Adrenal gland (tissue), 12 donors: ENCODE measurements around the gene PFDN5. TPM values are rescaled to one million over a fixed set of nuclear protein-coding genes. Genes with fewer than 3 reads are reported as not detected.
A peak's percentile ranks its signal among the peaks of the same experiment; 100 is the strongest.
"Not testable (repeated sequence)": the region's sequence is repeated elsewhere in the genome, so short reads cannot be mapped to it uniquely, and the experiment has no call there.

ENCODE experiments used
- DNase-seq, 7 donors: peaks; one replicate each; pipeline ENCODE4 v3.0.0-alpha.2; 2019 to 2020
- H3K27ac ChIP-seq, 5 donors: fragments of 200-600 bp; sonication (generic) in 4 of 5; 1 replicate in 3 of 5; 2 replicates in 2 of 5; pipeline versions ENCODE4 v1.5.1 to v1.8.0; 2016 to 2020; ENCODE audit warnings: mild to moderate bottlenecking in 1 of 5
- H3K27me3 ChIP-seq: fragments of 200-600 bp; 2 replicates; pipeline ENCODE4 v1.8.0; 2021
- H3K36me3 ChIP-seq, 2 donors: fragments of 200-600 bp; replicated peaks in 1 of 2; 1 replicate in 1 of 2; 2 replicates in 1 of 2; pipeline versions ENCODE4 v1.5.1 to v1.8.0; 2018 to 2022
- H3K4me1 ChIP-seq, 2 donors: fragments of 200-600 bp; replicated peaks in 1 of 2; 1 replicate in 1 of 2; 2 replicates in 1 of 2; pipeline versions ENCODE4 v1.5.1 to v1.8.0; 2018 to 2021
- H3K4me3 ChIP-seq, 4 donors: fragments of 200-600 bp; sonication (generic) in 3 of 4; one replicate each; pipeline ENCODE4 v1.5.1; 2016 to 2018
- H3K9me3 ChIP-seq, 3 donors: fragments of 200-600 bp; sonication (generic) in 1 of 3; replicated peaks in 1 of 3; 1 replicate in 2 of 3; 2 replicates in 1 of 3; pipeline versions ENCODE4 v1.5.1 to v1.8.0; 2016 to 2021
- POLR2A ChIP-seq, 2 donors: fragments of 450-650 bp; IDR thresholded peaks; one replicate each; pipeline ENCODE4 v1.6.1; 2017; ENCODE audit warnings: antibody characterized with exemption in 2 of 2, mild to moderate bottlenecking in 2 of 2, moderate library complexity in 1 of 2
- WGBS, 4 donors: extraction: QIAGEN DNeasy Blood & Tissue Kit in 2 of 4; methylation state at CpG; one replicate each; pipeline versions ENCODE4 v1.1.5 to v1.1.7; 2013 to 2017; 5-methylcytosine and 5-hydroxymethylcytosine counted together
- intact Hi-C, 2 donors: fragments of 100-400 bp; cut with DNase I; formaldehyde crosslinking; loops; one replicate each; pipeline versions ENCODE4 v1.14.1 to v1.15.0; 2022 to 2023
- polyA plus RNA-seq, 3 donors: library from polyadenylated mRNA; stranded (reverse); fragments of 200-250 nt in 2 of 3; fragments of 350-450 nt in 1 of 3; fragmentation: Illumina TruSeq in 1 of 3; extraction: RNeasy Lipid Tissue Mini Kit (QIAGEN cat#74804) in 1 of 3; gene quantifications; one replicate each; pipeline ENCODE4 v1.2.3, GENCODE V29; 2013 to 2014
- total RNA-seq, 9 donors: library from RNA; depleted of rRNA in 4 of 9; stranded (reverse); fragments of >200 nt in 4 of 9; fragments of 120-200 nt in 1 of 9; fragmentation: NEBNext Ultra II Directional in 1 of 9; extraction: Animal tissue kit (Norgen Biotek cat#: 25700) in 1 of 9; gene quantifications; one replicate each; pipeline versions ENCODE4 v1.1.0 to v1.2.4, GENCODE V29; 2013 to 2023
- TF ChIP-seq, protein P1 (sequence below), 6 experiments: fragments of 450-650 bp in 4 of 6; fragments of 200-600 bp in 2 of 6; sonication (generic) in 1 of 6; IDR thresholded peaks; 1 replicate in 5 of 6; 2 replicates in 1 of 6; pipeline versions ENCODE4 v1.5.1 to v1.8.0; 2016 to 2021; ENCODE audit warnings: antibody characterized with exemption in 6 of 6, mild to moderate bottlenecking in 2 of 6, moderate library complexity in 1 of 6
- donor health status: healthy with polysubstance abuse.
- donor health status: Bipolar disorder and iron deficiency.
- donor health status: DM: yes; HTN: yes; CAD: no.
- donor health status: DM: no; HTN: no; CAD: no.
- donor health status: DM: no; HTN: no; CAD: no.
- donor health status: DM: yes; HTN: yes; CAD: no.

PFDN5 gene
- total and polyA plus RNA-seq, 12 donors = 501 to 2,052 (median 793) TPM

DNA sequence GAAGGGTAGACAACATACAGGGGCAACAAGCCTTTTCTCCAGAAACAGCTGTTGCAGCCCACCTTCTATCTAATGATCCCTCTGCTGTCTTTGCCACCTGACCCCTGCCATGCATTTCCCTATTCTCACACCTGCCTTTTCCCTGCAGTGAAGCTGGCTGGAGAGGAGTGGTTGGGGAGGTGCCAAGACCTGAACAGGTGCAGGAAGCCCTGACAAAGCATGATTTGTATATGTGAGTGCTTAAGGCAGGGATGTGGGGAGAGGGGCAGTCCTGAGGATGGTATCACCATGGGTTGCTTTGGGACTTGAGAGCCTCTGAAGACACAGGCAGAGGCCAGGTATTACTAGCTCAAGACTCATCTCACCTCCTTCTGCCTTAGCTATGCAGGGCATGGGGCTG, 2.9 kb upstream of the PFDN5 start:
- no peak for TF ChIP-seq POLR2A (IDR thresholded peaks at IDR 0.05)
- TF ChIP-seq, protein P1, sequence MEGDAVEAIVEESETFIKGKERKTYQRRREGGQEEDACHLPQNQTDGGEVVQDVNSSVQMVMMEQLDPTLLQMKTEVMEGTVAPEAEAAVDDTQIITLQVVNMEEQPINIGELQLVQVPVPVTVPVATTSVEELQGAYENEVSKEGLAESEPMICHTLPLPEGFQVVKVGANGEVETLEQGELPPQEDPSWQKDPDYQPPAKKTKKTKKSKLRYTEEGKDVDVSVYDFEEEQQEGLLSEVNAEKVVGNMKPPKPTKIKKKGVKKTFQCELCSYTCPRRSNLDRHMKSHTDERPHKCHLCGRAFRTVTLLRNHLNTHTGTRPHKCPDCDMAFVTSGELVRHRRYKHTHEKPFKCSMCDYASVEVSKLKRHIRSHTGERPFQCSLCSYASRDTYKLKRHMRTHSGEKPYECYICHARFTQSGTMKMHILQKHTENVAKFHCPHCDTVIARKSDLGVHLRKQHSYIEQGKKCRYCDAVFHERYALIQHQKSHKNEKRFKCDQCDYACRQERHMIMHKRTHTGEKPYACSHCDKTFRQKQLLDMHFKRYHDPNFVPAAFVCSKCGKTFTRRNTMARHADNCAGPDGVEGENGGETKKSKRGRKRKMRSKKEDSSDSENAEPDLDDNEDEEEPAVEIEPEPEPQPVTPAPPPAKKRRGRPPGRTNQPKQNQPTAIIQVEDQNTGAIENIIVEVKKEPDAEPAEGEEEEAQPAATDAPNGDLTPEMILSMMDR (IDR thresholded peaks at IDR 0.05) = no peak
- Histone ChIP-seq H3K9me3 (no peaks in the 10 kb centered on the region), H3K27me3 (no peaks in the 10 kb centered on the region), H3K4me1 (peaks cover 6 to 24% of the 10 kb centered on the region in 2 donors), H3K4me3 (no peak overlapping the region), H3K36me3 (no peaks in the 10 kb centered on the region), H3K27ac (no peak overlapping the region)
- intact Hi-C loops = no loop called here
- DNase-seq = no peak

GRCh38 chr12:53295891-53296219, 513 bp downstream of the PFDN5 start:
- Histone ChIP-seq H3K4me3 (peak overlapping the region; percentile 49 to 80 (median 62)), H3K4me1 (peaks cover 12 to 53% of the 10 kb centered on the region in 2 donors), H3K27ac (peak overlapping the region; percentile 60 to 94 (median 89)), H3K36me3 (peaks cover 0 to 14% of the 10 kb centered on the region in 2 donors), H3K9me3 (no peaks in the 10 kb centered on the region), H3K27me3 (no peaks in the 10 kb centered on the region)
- TF ChIP-seq, protein P1 (IDR thresholded peaks at IDR 0.05) = no peak
- TF ChIP-seq POLR2A (IDR thresholded peaks at IDR 0.05) = no peak
- no peak for DNase-seq
- 2 to 8% (median 3%) methylated on average over 12 of the region's 12 CpGs for WGBS, 4 donors
- intact Hi-C loops = no loop called here

DNA sequence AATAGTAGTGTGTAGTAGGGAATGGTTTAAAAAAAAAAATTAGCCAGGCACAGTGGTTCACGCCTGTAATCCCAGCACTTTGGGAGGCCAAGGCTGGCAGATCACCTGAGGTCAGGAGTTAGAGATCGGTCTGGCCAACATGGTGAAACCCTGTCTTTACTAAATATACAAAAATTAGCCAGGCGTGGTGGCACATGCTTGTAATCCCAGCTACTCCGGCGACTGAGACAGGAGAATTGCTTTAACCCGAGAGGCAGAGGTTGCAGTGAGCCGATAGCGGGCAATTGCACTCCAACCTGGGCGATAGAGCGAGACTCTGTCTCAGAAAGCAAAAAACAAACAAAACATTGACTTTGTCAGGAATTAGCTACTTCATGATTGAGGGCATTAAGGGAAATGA, 1.8 kb downstream of the PFDN5 start:
- H3K27me3 ChIP-seq, H3K4me3 ChIP-seq, intact Hi-C loops, DNase-seq, H3K9me3 ChIP-seq: not testable (repeated sequence)
- Histone ChIP-seq H3K36me3 (peaks cover 0 to 22% of the 10 kb centered on the region in 2 donors), H3K27ac (peak overlapping the region in 2 of 5 donors; percentile 94 to 95), H3K4me1 (peaks cover 12 to 59% of the 10 kb centered on the region in 2 donors)
- WGBS, 4 donors = 88 to 94% (median 92%) methylated on average over 10 of the region's 10 CpGs

DNA sequence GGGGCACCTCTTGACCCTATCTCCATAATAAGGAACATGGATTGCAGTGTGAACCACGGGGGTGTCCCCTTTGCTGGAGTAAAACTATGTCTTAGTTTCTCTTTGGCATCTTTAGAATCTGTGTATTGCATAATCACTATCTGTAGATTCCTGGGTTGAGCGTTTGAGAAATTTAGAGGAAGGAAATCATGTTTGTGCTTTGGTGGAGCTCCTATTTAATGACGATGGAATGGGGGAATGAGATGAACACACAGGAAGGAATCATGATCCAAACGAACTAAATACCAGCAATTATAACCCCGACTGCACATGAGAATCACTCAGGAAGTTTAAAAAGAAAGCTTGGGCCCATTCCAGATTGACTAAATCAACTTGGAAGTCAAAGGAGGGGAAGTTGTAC, 2.8 kb downstream of the PFDN5 start:
- H3K36me3 ChIP-seq = peaks cover 0 to 32% of the 10 kb centered on the region in 2 donors
- intact Hi-C loops = no loop called here
- 26 to 41% (median 36%) methylated on average over 5 of the region's 5 CpGs for WGBS, 4 donors
- peak overlapping the region in 4 of 5 donors; percentile 60 to 95 (median 86) for H3K27ac ChIP-seq
- H3K27me3 ChIP-seq = no peaks in the 10 kb centered on the region
- DNase-seq = peak in 1 of 7 donors; percentile 24
- no peak overlapping the region for H3K4me3 ChIP-seq
- peak in 1 of 2 donors; percentile 7 for TF ChIP-seq POLR2A (IDR thresholded peaks at IDR 0.05)
- TF ChIP-seq, protein P1 (IDR thresholded peaks at IDR 0.05) = no peak
- peaks cover 12 to 69% of the 10 kb centered on the region in 2 donors for H3K4me1 ChIP-seq
- H3K9me3 ChIP-seq = no peaks in the 10 kb centered on the region

GRCh38 chr12:53299101-53299453, 3.7 kb downstream of the PFDN5 start:
- Histone ChIP-seq H3K27ac (peak overlapping the region; percentile 3 to 95 (median 80)), H3K36me3 (peaks cover 0 to 37% of the 10 kb centered on the region in 2 donors), H3K4me3 (peak overlapping the region in 2 of 4 donors; percentile 74 to 84), H3K27me3 (no peaks in the 10 kb centered on the region), H3K9me3 (no peaks in the 10 kb centered on the region), H3K4me1 (peaks cover 12 to 71% of the 10 kb centered on the region in 2 donors)
- DNase-seq = peak; percentile 45 to 80 (median 66)
- WGBS, 4 donors = 20 to 38% (median 27%) methylated on average over 5 of the region's 5 CpGs
- TF ChIP-seq, protein P1 (IDR thresholded peaks at IDR 0.05) = peak in 1 of 6 experiments; percentile 10
- TF ChIP-seq POLR2A (IDR thresholded peaks at IDR 0.05) = no peak
- intact Hi-C loops = no loop called here
